ENCODE measurements around the gene IFITM2.
"Not testable (repeated sequence)": the region's sequence is repeated elsewhere in the genome, so short reads cannot be mapped to it uniquely, and the experiment has no call there.

The IFITM2 gene

DNA sequence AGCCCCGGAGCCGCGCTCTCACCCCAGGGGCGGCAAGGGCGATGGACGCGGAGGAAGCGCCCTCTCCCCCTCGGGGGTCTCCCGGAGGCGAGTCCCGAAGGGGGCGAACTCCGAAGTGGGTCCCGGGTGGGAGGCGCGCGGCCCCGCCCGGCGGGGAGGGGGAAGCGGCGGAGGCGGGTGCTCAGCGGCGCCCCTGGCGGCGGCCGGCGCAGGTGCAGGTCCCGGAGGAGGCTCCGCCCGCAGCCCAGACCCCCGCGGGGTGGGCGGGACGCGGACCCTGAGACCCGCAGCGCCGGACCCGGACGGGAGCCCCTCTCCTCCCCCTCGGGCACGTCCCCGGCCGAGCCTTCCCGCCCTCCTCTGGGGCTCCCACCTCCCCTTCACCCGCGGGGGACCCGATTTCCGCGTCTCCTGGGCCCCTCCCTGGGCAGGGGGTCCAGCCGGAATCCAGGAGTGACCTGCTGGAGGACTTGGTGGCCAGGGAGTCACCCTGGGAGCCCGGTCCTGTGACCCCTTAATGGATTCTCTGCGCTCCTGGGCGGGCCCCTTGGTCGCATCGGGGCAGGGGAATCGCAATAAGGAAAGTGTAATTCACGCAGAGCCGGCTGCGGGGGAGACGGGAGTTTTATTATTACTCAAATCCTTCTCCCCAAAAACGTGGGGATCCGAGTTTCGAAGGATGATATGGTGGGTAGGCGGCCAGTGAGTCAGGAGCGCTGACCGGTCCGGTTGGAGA, 3.6 kb downstream of the IFITM2 start:
- not testable (repeated sequence) for DNase-seq

DNA sequence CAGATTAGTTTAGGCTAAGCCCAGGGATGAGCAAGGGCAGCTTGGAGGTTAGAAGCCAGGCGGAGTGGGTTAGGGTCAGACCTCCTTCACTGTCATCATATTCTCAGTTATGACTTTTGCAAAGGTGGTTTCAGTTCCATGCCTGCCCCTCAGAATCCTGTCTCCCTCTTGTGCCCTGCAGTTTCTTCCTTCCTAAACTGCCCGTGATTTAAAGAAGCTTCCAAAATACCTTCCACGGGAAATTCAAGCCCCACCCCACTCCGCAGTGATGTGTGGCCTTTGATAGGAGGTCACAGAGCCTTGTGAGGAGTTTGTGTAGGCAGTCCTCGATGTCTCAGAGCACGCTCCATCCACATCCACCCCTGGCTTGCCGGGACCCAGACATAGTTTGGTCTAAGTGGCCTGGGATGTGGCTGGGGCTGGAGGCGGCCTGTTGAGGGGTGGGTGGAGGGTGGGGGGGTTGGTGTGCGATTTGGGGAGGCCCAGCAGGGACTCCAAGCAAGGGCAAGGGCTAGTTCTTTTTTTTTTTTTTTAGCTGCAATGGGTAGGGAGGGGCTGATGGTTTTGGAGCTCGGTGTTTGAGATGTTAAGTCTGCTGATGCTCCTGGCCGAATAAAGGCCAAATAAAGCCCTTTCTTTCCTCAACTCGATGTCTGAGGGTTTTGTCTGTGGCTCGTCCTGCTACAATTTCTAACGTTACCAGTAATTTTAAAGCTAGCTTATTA, 4.6 kb downstream of the IFITM2 start:
- DNase-seq: no peak

DNA sequence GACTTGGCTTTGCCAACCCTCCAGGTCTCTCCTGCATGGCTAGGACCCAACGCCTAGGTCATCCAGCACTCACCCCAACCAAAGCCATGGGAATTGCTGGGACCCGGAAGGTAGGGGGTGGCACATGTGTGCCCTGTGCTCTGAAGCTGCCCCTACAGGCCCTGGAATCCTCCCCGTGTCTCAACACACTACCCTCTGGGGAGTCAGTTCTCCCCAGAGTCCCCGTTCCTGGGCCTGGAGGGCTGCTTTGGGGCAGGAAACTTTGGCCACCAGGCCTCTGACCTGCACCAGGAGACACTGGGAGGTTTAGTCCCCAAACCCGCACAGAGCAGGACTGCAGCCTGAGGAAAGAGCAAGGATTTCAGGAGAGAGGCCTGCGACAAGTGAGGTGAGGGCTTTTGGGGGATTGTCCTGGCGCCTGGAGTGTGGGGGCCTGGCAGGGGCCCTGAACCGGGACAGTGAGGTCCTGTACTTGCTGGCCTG, 5.7 kb downstream of the IFITM2 start:
- DNase-seq: no peak

DNA sequence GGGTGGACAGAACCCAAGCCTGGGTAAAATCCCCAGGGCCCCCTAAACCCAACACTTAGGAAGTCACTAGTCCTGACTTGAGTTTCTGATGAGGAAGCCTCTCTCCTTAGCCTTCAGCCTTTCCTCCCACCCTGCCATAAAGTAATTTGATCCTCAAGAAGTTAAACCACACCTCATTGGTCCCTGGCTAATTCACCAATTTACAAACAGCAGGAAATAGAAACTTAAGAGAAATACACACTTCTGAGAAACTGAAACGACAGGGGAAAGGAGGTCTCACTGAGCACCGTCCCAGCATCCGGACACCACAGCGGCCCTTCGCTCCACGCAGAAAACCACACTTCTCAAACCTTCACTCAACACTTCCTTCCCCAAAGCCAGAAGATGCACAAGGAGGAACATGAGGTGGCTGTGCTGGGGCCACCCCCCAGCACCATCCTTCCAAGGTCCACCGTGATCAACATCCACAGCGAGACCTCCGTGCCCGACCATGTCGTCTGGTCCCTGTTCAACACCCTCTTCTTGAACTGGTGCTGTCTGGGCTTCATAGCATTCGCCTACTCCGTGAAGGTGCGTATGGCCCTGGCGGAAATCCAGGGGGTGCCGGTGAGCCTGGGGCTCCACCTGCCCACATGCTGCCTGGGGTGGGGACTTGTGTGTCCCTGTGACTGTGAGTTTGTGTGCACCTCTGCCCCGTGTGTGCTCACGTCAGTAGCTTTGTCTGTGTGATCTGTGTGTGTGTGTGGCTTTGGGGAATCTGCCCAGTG, 6.4 kb downstream of the IFITM2 start, which contains the start of gene IFITM1:
IFITM1 (plus strand) TSS at position 254 of the 767 bp plus-strand sequence; CDS start at position 385, 131 bp downstream.
- DNase-seq: no peak

DNA sequence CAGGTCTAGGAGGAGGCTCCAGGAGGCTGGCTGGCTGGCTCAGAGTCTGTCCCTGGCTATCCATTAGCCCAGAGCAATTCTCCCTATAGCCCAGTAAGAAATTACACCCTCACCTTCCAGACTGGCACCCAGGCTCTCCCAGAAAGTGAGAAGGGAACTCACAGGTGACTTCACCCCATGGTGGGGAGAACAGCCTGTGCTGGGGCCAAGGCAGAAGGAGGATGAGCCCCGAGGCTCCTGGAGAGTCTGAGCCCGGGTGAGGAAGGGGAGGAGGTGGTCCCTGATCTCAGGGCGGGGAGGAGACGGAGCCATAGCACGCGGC, 6.9 kb downstream of the IFITM2 start:
- not testable (repeated sequence) for DNase-seq

DNA sequence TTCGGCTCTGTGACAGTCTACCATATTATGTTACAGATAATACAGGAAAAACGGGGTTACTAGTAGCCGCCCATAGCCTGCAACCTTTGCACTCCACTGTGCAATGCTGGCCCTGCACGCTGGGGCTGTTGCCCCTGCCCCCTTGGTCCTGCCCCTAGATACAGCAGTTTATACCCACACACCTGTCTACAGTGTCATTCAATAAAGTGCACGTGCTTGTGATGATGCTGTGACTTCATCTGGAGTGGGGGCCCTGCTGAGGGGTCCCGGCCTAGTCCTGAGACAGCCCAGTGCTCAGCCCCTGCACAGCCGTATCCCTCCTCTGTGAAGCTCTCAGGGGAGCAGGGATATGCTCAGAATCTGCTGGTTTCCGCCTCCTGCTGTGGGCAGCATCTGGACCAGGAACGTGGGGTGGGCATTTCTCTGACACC, 7.5 kb downstream of the IFITM2 start:
- DNase-seq: no peak

DNA sequence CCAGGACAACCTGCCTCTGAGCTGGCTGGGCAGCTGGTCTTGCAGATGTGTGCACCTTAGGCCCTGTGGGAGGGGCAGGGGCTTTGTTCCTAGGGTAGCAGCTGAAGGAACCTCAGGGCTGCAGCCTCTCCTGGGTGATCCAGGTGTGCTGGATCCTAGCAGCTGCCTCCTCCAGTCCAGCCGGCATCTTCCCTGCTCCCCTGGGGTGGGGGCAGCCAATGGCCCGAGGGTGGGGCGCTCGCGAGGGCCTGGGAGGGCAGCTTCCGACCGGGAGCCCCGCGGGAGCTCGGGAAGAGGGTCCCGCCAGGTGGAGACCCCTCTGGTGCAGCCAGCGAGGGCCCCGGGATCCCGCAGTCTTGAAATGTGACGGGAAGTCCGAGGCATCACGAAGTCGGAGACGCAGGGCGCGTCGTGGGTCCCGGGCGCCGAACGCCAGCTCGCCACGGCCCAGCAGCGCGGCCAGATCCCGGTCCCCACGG, 7.9 kb downstream of the IFITM2 start:
- no peak for DNase-seq

DNA sequence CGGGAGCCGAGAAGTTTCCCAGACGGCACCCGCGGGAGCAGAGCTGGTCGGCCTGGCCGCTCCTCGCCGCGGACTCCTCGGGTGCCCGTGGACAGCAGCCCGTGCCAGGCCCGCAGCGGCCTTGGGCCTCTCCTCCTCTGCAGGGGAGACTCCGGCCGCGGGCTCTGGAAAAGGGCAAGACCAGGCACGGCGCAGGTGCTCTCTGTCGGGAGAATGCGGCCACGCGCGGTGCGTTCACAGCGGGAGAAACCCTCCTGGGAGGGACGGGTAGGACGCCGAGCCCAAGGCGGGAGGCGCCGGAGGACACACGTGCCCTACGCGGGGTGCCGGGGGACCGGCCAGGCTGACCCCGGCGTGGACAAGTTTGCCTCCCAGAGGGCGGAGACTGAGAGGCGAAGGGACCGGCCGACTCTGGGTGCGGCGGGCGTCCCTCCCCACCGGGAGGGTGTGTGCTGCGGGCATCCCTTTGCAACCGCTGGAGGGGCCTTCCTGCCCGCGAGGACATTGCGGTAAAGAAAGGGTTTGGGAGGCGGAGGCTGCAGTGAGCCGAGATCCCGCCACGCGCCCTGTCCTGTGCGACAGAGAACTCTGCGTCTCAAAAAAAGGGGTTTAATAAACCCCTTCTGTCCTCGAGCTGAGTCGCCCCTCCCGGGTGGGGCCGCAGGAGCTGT, 8.6 kb downstream of the IFITM2 start:
- DNase-seq: no peak

DNA sequence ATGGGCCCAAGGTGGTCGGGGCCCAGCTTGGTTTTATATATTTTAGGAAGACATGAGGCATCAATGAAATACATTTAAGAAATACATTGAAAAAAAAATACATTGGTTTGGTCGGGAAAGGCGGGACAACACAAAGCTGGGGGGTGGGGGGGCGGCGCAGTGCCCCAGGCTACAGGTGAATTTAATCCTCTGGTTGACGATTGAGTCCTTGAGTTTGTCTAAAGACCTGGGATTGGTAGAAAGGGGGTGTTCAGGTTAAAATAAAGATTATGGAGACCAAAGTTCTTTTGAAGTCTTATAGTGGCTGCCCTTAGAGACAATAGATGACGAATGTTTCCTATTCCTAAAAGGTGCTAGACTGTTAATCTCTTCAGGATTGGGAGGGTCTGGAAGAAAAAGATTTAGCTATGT, 9.3 kb downstream of the IFITM2 start:
- no peak for DNase-seq

DNA sequence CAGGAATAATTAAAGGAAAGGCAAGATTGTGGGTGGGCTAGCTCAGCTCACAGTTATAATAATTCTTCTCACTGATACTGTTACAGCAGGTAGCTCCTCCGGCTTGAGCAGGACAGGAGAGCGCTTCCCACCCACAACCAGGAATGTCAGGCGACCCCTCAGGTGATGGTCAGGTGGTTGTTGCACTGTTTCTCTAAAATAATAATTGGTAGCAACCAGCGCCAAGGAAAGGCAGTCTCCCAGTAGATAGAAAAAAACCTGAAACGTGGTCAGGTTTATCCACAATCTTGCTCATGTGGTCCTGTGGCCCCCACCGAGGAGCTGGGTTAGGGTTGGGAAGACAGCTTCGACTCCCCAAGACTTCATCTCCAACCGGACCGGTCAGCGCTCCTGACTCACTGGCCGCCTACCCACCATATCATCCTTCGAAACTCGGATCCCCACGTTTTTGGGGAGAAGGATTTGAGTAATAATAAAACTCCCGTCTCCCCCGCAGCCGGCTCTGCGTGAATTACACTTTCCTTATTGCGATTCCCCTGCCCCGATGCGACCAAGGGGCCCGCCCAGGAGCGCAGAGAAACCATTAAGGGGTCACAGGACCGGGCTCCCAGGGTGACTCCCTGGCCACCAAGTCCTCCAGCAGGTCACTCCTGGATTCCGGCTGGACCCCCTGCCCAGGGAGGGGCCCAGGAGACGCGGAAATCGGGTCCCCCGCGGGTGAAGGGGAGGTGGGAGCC, 10.2 kb downstream of the IFITM2 start:
- not testable (repeated sequence) for DNase-seq

DNA sequence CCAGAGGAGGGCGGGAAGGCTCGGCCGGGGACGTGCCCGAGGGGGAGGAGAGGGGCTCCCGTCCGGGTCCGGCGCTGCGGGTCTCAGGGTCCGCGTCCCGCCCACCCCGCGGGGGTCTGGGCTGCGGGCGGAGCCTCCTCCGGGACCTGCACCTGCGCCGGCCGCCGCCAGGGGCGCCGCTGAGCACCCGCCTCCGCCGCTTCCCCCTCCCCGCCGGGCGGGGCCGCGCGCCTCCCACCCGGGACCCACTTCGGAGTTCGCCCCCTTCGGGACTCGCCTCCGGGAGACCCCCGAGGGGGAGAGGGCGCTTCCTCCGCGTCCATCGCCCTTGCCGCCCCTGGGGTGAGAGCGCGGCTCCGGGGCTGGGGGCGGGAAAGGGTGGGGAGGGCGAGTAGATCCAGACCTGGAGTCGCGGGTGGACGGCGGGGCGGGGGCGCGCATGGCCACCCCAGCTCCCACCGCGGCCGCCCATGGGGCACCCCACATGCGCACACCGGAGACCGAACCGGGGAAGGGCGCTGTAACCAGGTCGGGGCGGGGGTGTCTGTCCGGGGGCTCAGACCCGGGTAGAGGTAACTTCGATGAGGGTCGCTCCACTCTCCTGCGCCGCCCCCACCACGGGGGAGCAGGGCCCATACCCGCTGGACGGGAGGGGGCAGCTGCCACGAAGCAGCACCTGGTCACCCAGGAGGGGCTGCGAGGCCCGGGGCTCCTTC, 10.9 kb downstream of the IFITM2 start:
- not testable (repeated sequence) for DNase-seq

DNA sequence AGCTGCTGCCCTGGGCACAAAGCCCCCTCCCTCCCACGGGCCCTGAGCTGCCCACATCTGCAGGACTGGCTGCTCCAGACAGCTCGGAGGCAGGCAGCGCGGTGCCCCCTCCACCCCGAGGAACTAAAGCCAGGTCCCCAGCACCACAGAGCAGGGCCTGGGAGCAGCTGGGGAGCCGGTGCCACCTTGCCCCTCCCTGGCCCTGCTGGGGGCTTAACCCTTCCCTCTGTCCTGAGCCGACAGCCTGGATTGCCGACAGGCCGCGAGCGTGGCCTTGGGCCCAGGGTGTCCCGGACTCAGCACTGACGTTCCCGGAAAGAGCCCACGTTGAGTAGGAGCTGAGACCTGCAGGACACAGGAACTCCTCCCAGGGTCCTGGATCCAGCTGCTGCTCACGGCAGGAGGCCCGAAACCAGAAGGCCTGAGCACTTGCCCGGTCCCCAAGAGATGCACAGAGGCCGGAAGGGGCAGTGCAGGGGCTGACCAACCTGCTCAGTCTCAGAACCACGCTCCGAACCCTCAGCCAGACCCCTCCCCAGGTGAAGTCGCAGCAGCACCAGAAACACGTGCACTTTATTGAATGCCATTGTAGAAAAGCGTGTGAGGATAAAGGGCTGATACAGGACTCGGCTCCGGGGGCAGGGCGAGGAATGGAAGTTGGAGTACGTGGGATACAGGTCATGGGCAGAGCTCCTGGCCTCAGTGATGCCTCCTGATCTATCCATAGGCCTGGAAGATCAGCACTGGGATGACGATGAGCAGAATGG, 11.7 kb downstream of the IFITM2 start:
- DNase-seq: not testable (repeated sequence)

DNA sequence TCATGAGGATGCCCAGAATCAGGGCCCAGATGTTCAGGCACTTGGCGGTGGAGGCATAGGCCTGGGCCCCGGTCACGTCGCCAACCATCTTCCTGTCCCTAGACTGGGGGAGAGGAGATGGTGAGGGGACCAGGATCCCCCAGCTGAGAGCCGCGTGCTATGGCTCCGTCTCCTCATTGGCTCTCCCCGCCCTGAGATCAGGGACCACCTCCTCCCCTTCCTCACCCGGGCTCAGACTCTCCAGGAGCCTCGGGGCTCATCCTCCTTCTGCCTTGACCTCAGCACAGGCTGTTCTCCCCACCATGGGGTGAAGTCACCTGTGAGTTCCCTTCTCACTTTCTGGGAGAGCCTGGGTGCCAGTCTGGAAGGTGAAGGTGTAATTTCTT, 12.3 kb downstream of the IFITM2 start:
- not testable (repeated sequence) for DNase-seq

DNA sequence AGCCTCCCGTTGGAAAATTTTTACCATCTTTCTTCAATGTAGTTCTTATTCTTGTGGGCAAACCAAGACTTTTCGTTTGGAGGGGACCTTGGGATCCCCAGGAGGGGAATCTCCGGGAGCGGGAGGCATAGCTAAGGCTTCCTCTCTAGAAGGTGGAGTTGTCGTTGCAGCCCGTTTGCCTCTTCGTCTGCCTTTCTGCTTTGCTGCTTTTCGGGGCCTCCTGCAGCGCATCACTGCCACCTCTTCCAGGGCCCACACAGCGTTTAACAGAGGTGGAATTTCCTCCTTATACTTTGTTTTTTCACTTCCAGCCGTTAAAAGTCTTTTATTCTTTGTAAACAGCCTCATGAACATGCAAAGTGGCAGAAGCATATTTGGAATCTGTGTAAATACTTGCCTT, 16.5 kb downstream of the IFITM2 start:
- no peak for DNase-seq

DNA sequence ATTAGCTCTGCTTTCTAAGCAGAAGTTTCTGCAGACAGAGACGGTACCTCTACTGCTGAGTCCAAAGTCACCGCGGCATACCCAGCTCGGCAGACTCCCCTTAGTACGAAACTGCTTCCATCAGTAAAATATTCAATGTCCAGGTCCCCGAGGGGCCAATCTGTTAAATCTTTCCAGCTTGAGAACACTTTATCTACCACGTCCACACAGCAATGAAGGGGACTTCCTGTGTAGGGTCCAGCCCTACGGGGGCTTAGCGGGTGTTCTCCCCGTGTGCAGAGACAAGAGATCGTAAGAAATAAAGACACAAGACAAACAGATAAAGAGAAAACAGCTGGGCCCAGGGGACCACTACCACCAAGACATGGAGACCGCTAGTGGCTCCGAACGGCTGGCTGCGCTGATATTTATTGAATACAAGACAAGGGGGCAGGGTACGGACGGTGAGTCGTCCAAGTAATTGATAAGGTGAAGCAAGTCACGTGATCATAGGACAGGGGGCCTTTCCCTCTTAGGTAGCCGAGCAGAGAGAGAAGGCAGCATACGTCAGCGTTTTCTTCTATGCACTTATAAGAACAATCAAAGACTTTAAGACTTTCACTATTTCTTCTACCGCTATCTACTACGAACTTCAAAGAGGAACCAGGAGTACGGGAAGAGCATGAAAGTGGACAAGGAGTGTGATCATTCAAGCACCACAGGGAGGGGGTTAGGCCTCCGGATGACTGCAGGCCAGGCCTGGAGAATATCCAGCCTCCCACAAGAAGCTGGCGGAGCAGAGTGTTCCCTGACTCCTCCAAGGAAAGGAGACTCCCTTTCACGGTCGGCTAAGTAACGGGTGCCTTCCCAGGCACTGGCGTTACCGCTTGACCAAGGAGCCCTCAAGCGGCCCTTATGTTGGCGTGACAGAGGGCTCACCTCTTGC, 17.2 kb downstream of the IFITM2 start:
- not testable (repeated sequence) for DNase-seq

DNA sequence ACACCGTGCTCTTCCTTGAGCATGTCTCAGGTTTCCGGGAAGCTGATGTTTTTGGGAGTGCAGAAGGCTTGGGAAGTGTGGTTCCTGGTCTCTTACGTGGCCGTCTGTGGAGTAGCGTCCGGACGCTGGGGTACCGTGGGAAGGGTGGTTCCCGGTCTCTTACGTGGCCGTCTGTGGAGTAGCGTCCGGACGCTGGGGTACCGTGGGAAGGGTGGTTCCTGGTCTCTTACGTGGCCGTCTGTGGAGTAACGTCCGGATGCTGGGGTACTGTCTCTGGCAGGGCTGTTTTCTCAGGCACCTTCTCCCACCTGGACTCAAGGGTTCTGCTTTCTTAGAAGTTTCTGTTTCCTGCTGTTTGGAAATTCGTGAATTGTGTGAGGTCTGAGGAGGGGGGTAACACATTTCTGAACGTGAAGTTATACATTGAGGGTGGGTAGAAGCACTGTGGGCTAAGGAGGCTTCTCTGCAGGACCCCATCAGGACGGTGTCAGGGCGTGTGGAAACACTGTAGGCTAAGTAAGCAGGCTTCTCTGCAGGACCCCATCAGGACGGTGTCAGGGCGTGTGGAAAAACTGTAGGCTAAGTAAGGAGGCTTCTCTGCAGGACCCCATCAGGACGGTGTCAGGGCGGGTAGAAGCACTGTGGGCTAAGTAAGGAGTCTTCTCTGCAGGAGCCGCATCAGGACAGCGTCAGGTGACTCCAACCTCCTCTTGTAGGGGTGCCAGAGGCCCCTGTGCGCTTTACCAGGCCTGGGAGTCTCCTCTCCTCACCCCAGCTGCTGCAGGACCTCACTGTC, 18.4 kb downstream of the IFITM2 start:
- no peak for DNase-seq

DNA sequence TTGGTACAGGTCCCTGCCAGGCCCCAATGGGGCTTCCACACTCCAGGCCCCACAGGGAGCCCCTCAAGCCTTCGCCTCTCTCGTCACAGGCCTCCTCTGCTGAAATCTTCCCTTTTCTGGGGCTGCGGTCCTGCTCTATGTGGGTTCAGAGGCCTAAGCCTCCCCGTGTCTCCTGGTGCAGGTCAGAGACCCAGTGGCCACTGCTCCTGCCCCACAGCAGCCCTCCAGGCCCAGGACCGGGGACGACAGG, 18.9 kb downstream of the IFITM2 start:
- DNase-seq: no peak

DNA sequence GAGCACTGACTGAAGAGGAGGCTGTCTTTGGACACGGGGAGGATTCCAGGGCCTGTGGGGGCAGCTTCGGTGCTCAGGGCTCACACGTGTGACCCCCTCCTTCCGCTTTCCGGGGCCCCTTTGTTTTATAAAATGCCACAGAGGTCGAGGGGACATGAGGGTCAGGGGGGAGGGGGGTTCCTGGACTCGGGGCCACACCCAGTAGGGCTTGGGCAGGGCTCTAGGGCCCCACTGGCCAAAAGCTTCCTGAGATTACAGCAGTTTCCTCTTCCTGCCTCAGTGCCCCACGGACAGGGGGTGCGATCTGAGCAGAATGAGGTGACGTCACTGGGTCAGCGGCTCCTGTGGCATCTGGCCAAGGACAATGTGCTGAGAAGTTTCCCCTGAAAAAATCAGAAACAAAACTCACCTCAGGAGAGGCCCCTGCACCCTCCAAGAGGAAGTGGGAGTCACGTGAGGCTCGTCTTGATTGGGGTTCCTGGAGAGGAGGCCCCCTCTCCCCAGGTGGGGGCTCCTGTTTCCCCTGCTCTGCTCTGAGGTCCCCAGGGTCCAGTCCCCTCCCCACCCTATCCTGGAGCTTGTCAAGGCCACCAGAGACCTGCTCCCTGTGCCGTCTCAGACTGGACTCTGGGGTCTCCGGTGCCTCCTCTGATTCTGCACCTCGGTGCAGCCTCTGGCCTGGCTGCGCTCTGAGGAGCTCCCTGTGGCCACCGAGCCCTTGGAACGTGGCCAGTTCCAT, 19.4 kb downstream of the IFITM2 start:
- no peak for DNase-seq

Measured in NCI-H146 (cell line).